HL-60 (cell line): ENCODE measurements around the gene CARMIL1.

Experiments
- GABPA ChIP-seq: IDR thresholded peaks from 2 replicates; pipeline ENCODE4 v1.6.1; 2012; ENCODE audit warnings: low read depth
- REST ChIP-seq: IDR thresholded peaks from 2 replicates; pipeline ENCODE4 v1.6.1; 2012; ENCODE audit warnings: low read depth; ENCODE audit not compliant: insufficient replicate concordance
- TF ChIP-seq, protein P1 (sequence below): IDR thresholded peaks from one replicate; pipeline ENCODE4 v1.5.1; 2011; ENCODE audit warnings: low read length, control low read depth, inconsistent platforms; ENCODE audit not compliant: insufficient read depth

DNA sequence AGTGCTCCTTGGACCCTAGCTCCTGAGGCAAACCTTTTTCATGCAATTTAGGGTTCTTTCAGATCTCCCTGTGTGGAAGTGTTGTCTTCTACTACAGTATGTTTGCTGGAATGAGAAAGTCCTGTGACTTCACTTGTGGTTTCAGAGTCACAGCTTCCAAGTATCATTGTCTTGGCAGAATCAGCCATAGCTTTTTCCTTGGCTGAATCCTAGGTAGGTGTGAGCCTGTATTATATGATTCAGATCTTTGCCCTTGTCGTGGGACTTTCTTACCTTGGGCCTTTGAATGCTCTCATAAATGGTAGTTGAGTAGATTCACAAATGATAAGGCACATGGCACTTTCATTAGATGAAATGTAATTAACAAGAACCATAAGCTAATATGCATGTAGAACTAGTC lies 16.5 kb downstream of the CARMIL1 start:
- TF ChIP-seq, protein P1, sequence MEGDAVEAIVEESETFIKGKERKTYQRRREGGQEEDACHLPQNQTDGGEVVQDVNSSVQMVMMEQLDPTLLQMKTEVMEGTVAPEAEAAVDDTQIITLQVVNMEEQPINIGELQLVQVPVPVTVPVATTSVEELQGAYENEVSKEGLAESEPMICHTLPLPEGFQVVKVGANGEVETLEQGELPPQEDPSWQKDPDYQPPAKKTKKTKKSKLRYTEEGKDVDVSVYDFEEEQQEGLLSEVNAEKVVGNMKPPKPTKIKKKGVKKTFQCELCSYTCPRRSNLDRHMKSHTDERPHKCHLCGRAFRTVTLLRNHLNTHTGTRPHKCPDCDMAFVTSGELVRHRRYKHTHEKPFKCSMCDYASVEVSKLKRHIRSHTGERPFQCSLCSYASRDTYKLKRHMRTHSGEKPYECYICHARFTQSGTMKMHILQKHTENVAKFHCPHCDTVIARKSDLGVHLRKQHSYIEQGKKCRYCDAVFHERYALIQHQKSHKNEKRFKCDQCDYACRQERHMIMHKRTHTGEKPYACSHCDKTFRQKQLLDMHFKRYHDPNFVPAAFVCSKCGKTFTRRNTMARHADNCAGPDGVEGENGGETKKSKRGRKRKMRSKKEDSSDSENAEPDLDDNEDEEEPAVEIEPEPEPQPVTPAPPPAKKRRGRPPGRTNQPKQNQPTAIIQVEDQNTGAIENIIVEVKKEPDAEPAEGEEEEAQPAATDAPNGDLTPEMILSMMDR: no peak
- TF ChIP-seq GABPA: no peak
- no peak for TF ChIP-seq REST
